Colonic mucosa (tissue), 4 donors: ENCODE results near the gene BLTP3A. TPM values are rescaled to one million over a fixed set of nuclear protein-coding genes. Genes with fewer than 3 reads are reported as not detected.
"Not testable (repeated sequence)": the region's sequence is repeated elsewhere in the genome, so short reads cannot be mapped to it uniquely, and the experiment has no call there.

Experiments
- DNase-seq: peaks from one replicate; pipeline ENCODE4 v3.0.0-alpha.2; 2020
- H3K27ac ChIP-seq: fragments of 200-600 bp; one replicate; pipeline ENCODE4 v1.8.0; 2021
- H3K27me3 ChIP-seq: fragments of 200-600 bp; one replicate; pipeline ENCODE4 v1.8.0; 2021
- H3K36me3 ChIP-seq: fragments of 200-600 bp; one replicate; pipeline ENCODE4 v1.8.0; 2021
- H3K4me1 ChIP-seq: fragments of 200-600 bp; one replicate; pipeline ENCODE4 v1.8.0; 2021; ENCODE audit warnings: mild to moderate bottlenecking
- H3K4me3 ChIP-seq: fragments of 200-600 bp; one replicate; pipeline ENCODE4 v1.8.0; 2021
- H3K9ac ChIP-seq, 2 donors: one replicate each; pipeline ENCODE4 v1.7.0; 2013; ENCODE audit warnings: control low read depth in 2 of 2, low read depth in 2 of 2, low read length in 2 of 2
- H3K9me3 ChIP-seq: fragments of 200-600 bp; one replicate; pipeline ENCODE4 v1.8.0; 2021
- CTCF ChIP-seq: fragments of 200-600 bp; IDR thresholded peaks from one replicate; pipeline ENCODE4 v1.8.0; 2022; ENCODE audit warnings: antibody characterized with exemption, mild to moderate bottlenecking
- intact Hi-C: fragments of 100-400 bp; cut with DNase I; formaldehyde crosslinking; loops from one replicate; pipeline ENCODE4 v1.14.1; 2022
- total RNA-seq, 2 donors: library from RNA; stranded (reverse); fragmentation: NEBNext Ultra II Directional in 1 of 2; extraction: Animal tissue kit (Norgen Biotek cat#: 25700) in 1 of 2; gene quantifications; one replicate each; pipeline ENCODE4 v1.2.1, GENCODE V29; 2021
- donor health status: healthy.
- donor health status: DM: no; HTN: no; CAD: no.
- donor health status: DM: no; HTN: no; CAD: no.

The BLTP3A gene
- total RNA-seq, 2 donors from 2014 or later, result 7.6 to 11.1 TPM

GRCh38 chr6:34768148-34768547, 23.7 kb upstream of the BLTP3A start:
- peaks cover 2% of the 10 kb centered on the region for H3K36me3 ChIP-seq
- TF ChIP-seq CTCF, result no peak
- intact Hi-C loops, result no loop called here
- H3K4me1 ChIP-seq, result no peaks in the 10 kb centered on the region
- H3K9ac ChIP-seq, result no peak overlapping the region
- H3K27ac ChIP-seq, result no peak overlapping the region
- DNase-seq, result no peak
- no peaks in the 10 kb centered on the region for H3K9me3 ChIP-seq
- no peak overlapping the region for H3K4me3 ChIP-seq
- no peaks in the 10 kb centered on the region for H3K27me3 ChIP-seq

GRCh38 chr6:34771727-34772126, 20.2 kb upstream of the BLTP3A start:
- no peak for TF ChIP-seq CTCF
- Histone ChIP-seq H3K9me3 (no peaks in the 10 kb centered on the region), H3K27ac (no peak overlapping the region), H3K4me3 (no peak overlapping the region), H3K9ac (no peak overlapping the region), H3K27me3 (no peaks in the 10 kb centered on the region), H3K4me1 (no peaks in the 10 kb centered on the region), H3K36me3 (peaks cover 2% of the 10 kb centered on the region)
- DNase-seq, result no peak
- intact Hi-C loops, result no loop called here

- TF ChIP-seq CTCF, result no peak
- intact Hi-C loops, result no loop called here
- Histone ChIP-seq H3K36me3 (no peaks in the 10 kb centered on the region), H3K9me3 (no peaks in the 10 kb centered on the region), H3K4me1 (no peaks in the 10 kb centered on the region), H3K27ac (no peak overlapping the region), H3K4me3 (no peak overlapping the region), H3K27me3 (no peaks in the 10 kb centered on the region), H3K9ac (no peak overlapping the region)
- no peak for DNase-seq
Measured at GRCh38 chr6:34772940-34773339, 18.9 kb upstream of the BLTP3A start.

GRCh38 chr6:34773916-34774315, 18.0 kb upstream of the BLTP3A start:
- Histone ChIP-seq H3K9me3 (no peaks in the 10 kb centered on the region), H3K27me3 (no peaks in the 10 kb centered on the region), H3K27ac (no peak overlapping the region), H3K4me1 (no peaks in the 10 kb centered on the region), H3K36me3 (no peaks in the 10 kb centered on the region), H3K4me3 (no peak overlapping the region), H3K9ac (no peak overlapping the region)
- no peak for TF ChIP-seq CTCF
- DNase-seq, result no peak
- intact Hi-C loops, result no loop called here

- intact Hi-C loops, result no loop called here
- no peak for TF ChIP-seq CTCF
Measured at GRCh38 chr6:34774967-34775366, 16.9 kb upstream of the BLTP3A start.

GRCh38 chr6:34785375-34785774, 6.5 kb upstream of the BLTP3A start:
- H3K4me3 ChIP-seq, H3K27me3 ChIP-seq, intact Hi-C loops, H3K9me3 ChIP-seq, H3K27ac ChIP-seq, H3K4me1 ChIP-seq, H3K36me3 ChIP-seq, H3K9ac ChIP-seq, DNase-seq: not testable (repeated sequence)

More at GRCh38 chr6:34774967-34775366, 16.9 kb upstream of the BLTP3A start:
- no peaks in the 10 kb centered on the region for H3K36me3 ChIP-seq
- no peak overlapping the region for H3K9ac ChIP-seq
- no peak overlapping the region for H3K4me3 ChIP-seq
- no peaks in the 10 kb centered on the region for H3K9me3 ChIP-seq
- H3K4me1 ChIP-seq, result no peaks in the 10 kb centered on the region
- no peaks in the 10 kb centered on the region for H3K27me3 ChIP-seq
- no peak for DNase-seq
- no peak overlapping the region for H3K27ac ChIP-seq

- intact Hi-C loops, H3K36me3 ChIP-seq, H3K9ac ChIP-seq: not testable (repeated sequence)
Measured at GRCh38 chr6:34787152-34787551, 4.7 kb upstream of the BLTP3A start.

More at GRCh38 chr6:34787152-34787551, 4.7 kb upstream of the BLTP3A start:
- not testable (repeated sequence) for DNase-seq, H3K4me3 ChIP-seq, H3K27me3 ChIP-seq, H3K4me1 ChIP-seq, H3K27ac ChIP-seq, H3K9me3 ChIP-seq
